Measurements from ENCODE around the gene CYP19A1.
"Not testable (repeated sequence)": the region's sequence is repeated elsewhere in the genome, so short reads cannot be mapped to it uniquely, and the experiment has no call there.

The CYP19A1 gene

DNA sequence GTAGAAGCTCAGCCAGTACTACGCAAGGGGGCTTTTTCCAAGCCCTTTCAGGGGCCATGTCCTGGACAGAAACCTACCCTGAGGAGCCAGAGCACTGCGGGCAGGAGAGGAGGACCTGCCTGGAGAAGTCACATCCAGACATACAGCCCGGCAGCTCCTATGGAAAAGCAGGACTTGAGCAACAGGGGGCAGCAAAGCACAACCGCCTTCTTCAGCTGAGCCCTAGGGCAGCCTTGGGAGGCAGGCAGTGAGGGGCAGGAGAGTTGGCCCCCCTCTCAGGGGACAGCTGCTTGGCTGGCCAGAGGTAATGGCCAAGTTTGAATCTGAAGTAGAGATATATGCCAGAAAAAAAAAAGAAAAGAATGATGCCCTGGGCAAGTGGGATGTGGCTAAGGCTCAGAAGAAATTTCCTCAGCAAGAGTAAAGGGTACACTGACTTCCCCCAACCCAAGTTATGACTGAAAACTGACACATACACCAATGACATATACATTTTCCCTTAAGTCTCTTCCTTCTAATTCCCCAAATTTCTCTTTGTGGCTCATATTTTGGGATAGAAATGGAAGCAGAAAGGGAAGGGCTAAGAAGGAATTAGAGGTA is 56.9 kb downstream of the CYP19A1 start:
- H3K4me3 ChIP-seq (ENCODE audit: low read length) = no peak overlapping the region
- TF ChIP-seq ZNF274 (IDR thresholded peaks at IDR 0.05; ENCODE audit: low read depth, low read length) = no peak

DNA sequence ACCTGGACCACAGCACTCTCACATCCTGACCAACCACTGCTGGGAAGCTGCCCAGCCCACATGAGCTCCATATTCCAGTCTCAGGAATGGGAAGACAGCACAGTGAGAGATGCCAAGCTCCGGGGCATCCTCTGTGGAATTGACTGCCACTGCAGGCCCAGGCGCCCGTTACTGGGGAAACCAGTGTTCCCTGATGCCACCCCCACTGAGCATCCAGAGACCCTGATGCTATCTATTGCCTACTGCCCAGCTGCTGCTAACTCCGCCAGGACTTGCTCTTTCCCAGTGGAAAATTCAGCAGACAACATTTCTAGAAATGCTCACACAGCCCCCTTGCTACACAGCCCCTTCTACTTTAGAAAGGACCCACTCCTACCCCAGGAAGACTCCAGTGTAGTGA is 57.6 kb downstream of the CYP19A1 start:
- H3K4me3 ChIP-seq (ENCODE audit: low read length) = no peak overlapping the region
- TF ChIP-seq ZNF274 (IDR thresholded peaks at IDR 0.05; ENCODE audit: low read depth, low read length) = no peak

DNA sequence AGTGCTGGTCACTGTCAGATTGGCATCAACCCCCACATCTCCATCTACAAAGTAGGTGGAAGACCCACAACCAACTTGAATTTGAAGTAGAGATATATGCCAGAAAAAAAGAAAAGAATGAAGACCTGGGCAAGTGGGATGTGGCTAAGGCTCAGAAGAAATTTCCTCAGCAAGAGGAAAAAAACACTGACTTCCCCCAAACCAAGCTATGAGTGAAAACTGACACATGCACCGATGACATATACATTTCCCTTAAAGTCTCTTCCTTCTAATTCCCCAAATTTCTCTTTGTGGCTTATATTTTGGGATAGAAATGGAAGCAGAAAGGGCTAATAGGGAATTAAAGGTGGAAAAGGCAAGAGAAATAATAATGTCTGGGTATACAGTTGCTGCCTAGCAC is 59.0 kb downstream of the CYP19A1 start:
- H3K4me3 ChIP-seq (ENCODE audit: low read length) = no peak overlapping the region
- no peak for TF ChIP-seq ZNF274 (IDR thresholded peaks at IDR 0.05; ENCODE audit: low read depth, low read length)

DNA sequence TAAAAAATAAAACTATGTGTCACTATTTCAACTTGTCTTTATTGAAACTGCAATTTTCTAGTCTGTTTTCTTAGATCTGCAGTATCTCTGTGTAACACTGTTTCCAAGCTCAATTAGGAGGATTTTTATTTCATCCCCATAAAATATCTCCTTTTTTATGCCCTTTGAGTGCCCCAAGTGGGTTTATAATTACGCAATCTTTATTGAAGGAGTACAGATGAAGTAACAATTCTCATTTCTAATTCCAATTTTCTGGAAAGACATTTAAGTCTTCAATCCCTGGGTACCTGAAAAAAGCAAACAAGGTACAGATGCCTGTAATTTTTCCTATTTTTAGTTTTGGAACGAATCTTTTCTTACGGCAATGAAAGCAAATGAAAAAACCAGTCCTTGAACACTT is 61.3 kb downstream of the CYP19A1 start:
- no peak for TF ChIP-seq ZNF274 (IDR thresholded peaks at IDR 0.05; ENCODE audit: low read depth, low read length)

DNA sequence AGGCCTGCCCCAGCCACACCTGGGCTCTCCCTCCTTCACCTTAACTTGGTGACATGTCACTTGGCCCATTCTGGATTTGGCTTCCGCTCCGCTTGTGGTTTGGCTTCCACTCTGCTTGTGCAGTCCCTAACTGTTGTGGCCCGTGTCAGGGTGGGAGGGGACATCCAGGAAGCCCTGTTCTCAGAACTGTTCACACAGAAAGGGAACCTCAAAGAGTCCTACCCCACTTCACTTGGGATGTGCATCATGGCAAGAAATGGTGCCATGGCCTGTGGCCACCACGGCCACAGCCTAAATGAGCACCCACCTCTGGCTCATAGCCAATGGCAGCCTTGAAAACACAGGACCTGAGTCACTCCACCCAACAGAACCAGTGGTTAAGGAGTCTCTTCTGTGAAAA is 63.4 kb downstream of the CYP19A1 start:
- no peak for TF ChIP-seq ZNF274 (IDR thresholded peaks at IDR 0.05; ENCODE audit: low read depth, low read length)
- H3K4me3 ChIP-seq (ENCODE audit: low read length) = no peak overlapping the region

More for the DNA sequence above, 61.3 kb downstream of the CYP19A1 start:
- no peak overlapping the region for H3K4me3 ChIP-seq (ENCODE audit: low read length)

DNA sequence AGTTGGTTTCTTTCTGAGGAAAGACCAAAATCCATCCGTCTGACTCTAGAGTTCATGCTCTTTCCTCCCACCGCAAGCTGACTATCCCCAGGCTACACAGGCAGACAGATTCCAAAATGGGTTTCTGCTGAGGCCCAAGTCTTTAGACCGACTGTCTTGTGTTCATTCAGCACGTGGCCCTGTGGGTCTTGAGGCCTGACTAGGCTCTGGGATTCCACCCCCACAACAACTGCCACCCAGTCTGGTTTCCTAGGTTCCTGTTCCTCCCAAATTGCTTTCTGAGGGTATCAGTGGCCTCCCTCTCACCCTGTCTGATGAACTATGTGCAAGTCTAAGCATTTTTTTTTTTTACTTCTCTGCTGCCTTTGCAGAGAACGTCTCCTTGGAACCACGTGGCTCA is 67.7 kb downstream of the CYP19A1 start:
- TF ChIP-seq ZNF274 (IDR thresholded peaks at IDR 0.05; ENCODE audit: low read depth, low read length) = no peak

DNA sequence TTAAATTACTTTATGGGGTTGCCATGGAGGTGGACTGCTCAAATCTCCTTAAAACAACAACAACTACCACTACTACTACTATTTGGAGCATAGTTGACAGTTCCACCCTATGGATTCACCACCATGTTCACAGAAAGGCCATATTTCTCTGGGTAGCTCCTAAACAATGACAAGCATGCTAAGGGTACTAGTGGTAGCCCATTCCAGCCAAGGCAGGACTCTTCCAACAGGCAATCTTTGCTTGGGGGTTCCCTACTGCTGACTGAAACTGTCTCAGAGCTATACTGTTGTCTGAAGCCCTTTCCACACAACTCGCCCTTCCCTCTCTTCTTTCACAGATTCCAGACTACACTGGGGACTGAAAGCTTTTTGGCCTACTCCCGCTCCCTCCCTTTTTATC is 68.9 kb downstream of the CYP19A1 start:
- TF ChIP-seq ZNF274 (IDR thresholded peaks at IDR 0.05; ENCODE audit: low read depth, low read length) = no peak
- no peak overlapping the region for H3K4me3 ChIP-seq (ENCODE audit: low read length)

More for the DNA sequence above, 67.7 kb downstream of the CYP19A1 start:
- no peak overlapping the region for H3K4me3 ChIP-seq (ENCODE audit: low read length)

DNA sequence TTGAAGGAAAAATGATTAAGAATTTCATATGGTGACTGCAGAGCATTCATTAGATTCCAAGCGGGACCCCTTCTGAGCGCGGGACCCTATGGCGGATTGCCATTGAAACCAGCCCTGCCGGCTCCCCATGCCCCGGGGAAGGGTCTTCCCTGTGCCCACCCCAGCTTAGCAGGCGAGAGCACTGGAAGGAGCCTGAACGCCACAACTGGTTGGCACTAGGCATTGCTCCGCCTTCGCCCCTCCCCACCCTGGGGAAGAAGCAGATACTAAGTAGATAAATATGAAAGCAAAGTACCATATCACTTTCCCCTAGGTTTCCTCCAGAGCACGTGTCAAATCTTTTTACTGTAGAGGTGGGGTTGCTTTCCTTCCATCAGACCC is 70.7 kb downstream of the CYP19A1 start:
- no peak overlapping the region for H3K4me3 ChIP-seq (ENCODE audit: low read length)
- no peak for TF ChIP-seq ZNF274 (IDR thresholded peaks at IDR 0.05; ENCODE audit: low read depth, low read length)

DNA sequence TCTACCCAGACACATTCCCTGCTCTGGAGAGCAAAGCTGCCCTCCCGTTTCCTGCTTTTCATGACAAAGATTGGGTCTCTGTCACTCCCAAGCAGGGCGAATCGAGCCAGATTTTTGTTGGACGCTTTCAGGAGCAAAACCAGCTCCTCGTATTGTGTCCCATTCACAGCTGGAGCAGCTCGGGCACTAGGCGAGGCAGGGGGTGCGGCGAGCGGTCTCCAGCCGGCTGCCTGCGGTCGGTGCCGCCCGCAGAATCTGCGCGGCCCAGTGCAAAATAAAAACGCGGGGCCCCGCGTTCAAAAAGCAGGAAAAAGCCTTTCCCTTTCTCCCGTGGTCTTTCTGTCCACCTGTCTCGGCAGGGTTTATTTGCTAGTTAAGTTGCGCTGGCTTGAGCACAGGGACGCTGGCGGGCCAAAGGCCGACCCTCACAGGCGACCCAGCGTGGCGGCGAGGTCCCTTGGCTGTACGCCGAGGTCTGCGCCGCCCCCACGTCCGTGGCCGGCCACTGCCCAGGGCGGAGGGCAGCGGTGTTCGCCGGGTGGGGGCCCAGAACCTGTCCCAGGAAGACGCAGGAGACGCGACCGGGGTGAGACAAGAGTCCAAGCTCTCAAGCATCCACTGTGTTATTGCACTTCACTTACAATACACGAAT is 71.2 kb downstream of the CYP19A1 start:
- H3K4me3 ChIP-seq (ENCODE audit: low read length) = no peak overlapping the region
- TF ChIP-seq ZNF274 (IDR thresholded peaks at IDR 0.05; ENCODE audit: low read depth, low read length) = no peak

DNA sequence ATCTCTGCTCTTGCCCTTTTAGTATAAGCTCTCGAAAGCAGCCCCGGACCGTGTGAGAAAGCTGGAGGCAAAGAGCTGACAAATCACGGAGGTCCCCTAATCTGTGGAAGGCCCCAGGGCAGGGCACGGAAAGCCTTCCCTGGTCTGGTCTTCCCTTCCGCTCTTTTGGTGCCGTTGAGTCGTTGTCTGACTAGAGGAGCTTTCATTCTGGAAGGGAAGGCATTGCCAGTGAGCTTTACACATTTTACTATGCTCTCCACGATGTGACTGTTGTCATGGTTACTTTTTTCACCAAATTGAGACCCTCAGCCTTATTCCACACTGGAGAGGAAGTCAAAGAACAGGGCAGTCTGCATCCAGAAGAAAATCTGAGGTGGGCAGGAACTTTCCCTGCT is 71.7 kb downstream of the CYP19A1 start:
- H3K4me3 ChIP-seq (ENCODE audit: low read length) = no peak overlapping the region
- no peak for TF ChIP-seq ZNF274 (IDR thresholded peaks at IDR 0.05; ENCODE audit: low read depth, low read length)

DNA sequence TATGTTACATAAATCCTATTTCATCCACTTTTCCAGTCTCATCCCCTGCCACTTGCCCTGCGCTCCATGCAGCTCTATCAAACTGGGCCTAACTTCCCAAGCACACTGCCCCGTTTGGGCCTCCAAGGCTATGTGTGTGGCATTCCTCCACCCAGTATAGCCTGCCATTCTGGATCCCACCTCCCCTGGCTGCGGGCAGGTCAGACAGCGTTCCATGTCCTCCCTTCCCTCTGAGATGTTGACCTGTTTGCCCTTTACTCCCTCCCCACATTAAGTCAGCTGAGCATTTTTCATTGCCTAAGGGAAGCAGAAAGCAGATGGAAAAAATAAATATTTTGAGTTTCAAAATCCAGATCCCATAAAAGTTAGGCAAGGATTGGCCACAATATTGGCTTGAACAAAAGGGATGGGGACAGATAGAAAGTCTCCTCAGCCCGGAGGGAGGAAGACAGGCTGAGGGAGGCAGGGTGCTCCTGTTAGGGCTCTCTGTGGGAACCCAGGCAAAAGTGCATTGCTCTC is 73.3 kb downstream of the CYP19A1 start:
- TF ChIP-seq ZNF274 (IDR thresholded peaks at IDR 0.05; ENCODE audit: low read depth, low read length) = no peak
- no peak overlapping the region for H3K4me3 ChIP-seq (ENCODE audit: low read length)

DNA sequence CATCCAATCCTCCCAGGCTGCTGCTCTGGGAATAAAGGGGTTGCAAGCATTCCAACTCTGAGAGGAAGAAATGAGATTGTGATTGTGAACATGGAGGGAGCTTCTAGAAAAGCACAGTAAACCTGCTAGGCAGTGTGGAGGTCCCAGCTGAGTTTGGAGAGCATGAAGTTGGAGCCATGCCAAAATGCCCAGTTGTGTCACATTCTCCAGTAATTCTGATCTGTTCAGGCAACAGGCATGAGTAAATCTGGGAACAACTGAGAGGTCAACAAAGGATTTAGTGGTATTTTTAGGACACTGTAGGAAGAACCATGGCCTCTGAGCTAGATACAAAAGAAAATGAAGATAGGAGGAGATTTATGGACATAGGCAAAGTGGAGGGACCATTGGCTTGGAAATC is 74.7 kb downstream of the CYP19A1 start:
- no peak overlapping the region for H3K4me3 ChIP-seq (ENCODE audit: low read length)
- TF ChIP-seq ZNF274 (IDR thresholded peaks at IDR 0.05; ENCODE audit: low read depth, low read length) = no peak

DNA sequence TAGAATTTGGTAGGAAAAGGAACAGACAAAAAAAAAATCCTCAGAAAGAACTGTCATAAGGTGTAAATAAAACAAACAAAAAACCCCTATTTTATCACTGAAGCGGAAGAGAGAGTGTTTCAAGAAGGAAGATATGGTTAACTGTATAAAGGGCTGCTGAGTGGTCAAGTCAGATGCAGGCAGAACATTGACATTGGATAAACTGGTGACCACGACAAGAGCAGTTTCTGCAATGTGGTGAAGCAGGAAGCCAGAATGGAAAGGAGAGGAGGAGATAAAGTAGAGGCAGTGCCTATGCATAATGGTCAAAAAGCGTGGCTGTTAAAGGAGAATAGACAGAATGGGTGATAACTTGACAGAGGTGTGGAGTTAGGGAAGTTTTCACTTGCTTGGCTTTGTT is 75.3 kb downstream of the CYP19A1 start:
- TF ChIP-seq ZNF274 (IDR thresholded peaks at IDR 0.05; ENCODE audit: low read depth, low read length) = no peak
- no peak overlapping the region for H3K4me3 ChIP-seq (ENCODE audit: low read length)

DNA sequence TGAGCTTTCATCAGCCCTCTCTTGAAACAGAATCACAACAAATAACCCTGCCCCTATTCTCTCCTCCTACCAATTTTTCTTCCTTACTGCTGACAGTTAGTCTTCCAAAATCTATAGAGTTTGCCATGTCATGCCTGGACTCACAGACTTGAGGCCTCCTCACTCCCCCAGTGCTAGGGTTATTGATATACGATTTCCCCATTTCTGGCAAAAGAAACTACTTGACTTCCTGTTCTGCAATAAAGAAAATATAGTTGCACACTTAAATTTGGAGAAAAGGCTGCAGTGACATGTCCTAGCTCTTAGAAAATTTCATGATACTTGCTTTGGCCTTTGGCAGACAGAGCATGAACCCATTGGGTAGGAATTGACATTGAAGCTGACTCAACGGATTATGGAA is 75.9 kb downstream of the CYP19A1 start:
- no peak overlapping the region for H3K4me3 ChIP-seq (ENCODE audit: low read length)

DNA sequence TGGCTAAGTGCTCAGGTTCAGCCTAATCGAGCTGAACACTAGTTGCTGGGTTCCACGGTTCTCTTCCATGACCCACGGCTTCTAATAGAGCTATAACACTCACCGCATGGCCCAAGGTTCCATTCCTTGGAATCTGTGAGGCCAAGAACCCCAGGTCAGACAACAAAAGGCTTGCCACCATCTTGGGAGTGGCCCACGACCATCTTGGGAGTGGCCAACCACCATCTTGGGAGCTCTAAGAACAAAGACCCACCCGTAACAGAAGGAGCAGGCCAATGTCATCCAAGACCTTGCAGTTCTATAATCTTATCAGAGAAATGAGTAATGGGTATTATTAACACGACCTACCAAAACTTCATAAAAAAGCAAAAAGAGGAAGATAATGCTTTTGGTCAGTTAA is 77.3 kb downstream of the CYP19A1 start:
- H3K4me3 ChIP-seq (ENCODE audit: low read length) = not testable (repeated sequence)

More for the DNA sequence above, 75.9 kb downstream of the CYP19A1 start:
- TF ChIP-seq ZNF274 (IDR thresholded peaks at IDR 0.05; ENCODE audit: low read depth, low read length) = no peak

DNA sequence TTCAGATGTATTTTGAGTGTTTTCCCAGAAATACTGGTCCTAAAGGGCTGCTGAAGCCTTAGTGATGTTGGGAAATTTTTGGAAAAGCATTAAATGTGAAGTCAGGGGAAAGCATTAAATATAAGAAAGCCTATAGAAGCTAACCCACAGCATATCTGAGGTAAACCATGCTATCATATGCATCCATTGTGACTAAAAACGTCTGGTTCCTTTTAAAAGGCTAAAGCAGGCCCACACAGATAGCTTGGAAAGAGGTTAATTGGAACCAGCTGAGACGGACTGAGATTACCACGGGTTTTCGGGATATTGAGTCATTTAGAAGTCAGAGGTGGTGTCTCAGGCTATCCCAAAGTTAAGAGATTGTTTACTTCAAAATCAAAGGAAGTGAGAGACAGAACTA is 78.2 kb downstream of the CYP19A1 start:
- no peak for TF ChIP-seq ZNF274 (IDR thresholded peaks at IDR 0.05; ENCODE audit: low read depth, low read length)
- H3K4me3 ChIP-seq (ENCODE audit: low read length) = no peak overlapping the region
